GM18873 (cell line): ENCODE results near the gene LGR4.
"Not testable (repeated sequence)": the region's sequence is repeated elsewhere in the genome, so short reads cannot be mapped to it uniquely, and the experiment has no call there.

Experiments used
- ATAC-seq: cut with Tn5 transposase; IDR thresholded peaks from one replicate; pipeline ENCODE4 v1.9.1; 2021; ENCODE audit warnings: mild to moderate bottlenecking, moderate library complexity, moderate number of reproducible peaks; ENCODE audit not compliant: unreplicated experiment, low FRiP score

Gene LGR4

DNA sequence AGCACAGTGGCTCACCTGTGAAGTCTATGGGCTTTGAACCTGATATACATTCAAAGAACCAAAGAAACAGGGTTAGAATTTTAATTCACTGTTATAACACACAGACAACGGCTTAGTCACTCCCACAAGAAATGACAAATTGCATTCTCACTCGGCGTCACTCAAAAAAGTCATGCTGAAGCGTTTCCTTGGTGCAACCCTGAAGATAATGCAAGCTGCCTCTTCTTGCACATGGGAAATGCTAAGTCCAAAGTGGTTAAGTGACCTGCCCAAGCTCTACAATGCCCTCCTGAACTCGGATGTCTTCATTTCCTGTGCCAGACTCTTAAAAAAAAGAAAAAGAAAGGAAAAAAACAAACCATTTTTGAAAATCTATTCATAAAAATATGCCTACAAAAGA, 10.0 kb downstream of the LGR4 start:
- no peak for ATAC-seq

DNA sequence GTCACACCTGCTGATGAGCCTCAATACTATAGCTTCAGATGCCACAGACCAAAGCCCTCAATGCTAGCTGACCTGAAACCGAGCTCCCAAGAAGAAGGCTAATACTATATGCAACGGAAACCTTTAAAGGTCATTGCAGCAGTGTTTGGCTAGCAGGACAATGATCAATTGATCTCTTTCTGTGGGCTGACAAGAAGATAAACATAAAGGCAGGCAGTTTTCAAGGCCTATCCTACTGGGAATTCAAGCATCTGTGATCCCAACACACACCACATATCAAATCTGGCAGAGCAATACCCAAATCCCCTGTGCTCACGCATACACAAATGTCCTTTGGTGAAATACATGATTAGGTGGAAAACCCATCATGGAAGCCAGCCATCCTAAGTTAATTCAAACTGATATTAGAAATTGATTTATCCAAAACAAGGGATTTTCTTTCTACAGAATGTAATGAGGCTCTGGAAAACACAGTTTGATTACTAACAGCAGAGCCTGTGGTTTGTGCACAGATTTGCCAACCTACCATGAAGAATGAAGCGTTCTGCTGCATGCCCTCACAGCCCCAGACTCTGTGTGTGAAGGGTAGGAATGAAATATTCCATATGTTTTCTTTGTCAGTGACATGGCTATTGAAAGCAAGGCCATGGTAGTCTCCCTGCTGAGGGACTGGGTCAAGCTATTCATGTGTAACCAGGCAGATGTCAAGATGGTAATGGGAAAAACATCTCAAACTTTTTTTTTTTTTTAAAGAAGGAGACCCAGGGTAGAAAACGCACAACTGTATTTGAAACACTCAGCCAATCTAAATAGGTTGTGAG, 12.2 kb downstream of the LGR4 start:
- no peak for ATAC-seq

DNA sequence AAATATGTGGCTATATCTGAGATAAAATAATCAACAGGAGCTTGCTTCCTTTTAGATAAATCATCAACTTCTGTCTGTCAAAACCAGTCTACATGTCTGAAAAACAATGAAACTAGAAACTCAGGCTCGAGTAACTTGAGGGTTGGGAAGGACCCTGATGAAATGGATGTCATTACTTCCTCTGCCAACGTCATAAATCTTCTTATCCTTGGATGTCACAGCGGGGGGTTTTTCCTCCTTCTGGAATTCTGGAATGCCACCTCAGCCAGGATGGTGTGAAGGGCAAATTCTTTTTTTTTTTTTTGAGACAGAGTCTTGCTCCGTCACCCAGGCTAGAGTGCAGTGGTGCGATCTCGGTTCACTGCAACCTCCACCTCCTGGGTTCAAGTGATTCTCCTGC, 13.4 kb downstream of the LGR4 start:
- ATAC-seq, result no peak

DNA sequence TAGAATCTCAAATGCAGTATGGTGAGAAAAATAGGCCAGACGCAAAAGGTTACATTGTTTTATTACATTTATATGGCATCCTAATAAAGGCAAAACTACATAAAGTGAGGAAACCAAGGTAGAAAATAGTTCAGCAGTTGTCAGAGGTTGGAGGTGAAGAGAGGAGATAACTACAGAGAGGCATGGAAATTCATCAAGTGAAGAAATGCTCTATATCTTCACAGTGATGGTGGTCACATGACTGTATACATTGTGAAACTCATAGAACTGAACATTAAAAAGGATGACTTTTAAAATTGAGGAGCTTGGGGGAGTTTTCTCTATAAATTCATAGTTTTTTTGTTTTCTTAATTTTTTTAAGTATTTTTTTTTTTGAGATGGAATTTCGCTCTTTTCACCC, 14.4 kb downstream of the LGR4 start:
- no peak for ATAC-seq

DNA sequence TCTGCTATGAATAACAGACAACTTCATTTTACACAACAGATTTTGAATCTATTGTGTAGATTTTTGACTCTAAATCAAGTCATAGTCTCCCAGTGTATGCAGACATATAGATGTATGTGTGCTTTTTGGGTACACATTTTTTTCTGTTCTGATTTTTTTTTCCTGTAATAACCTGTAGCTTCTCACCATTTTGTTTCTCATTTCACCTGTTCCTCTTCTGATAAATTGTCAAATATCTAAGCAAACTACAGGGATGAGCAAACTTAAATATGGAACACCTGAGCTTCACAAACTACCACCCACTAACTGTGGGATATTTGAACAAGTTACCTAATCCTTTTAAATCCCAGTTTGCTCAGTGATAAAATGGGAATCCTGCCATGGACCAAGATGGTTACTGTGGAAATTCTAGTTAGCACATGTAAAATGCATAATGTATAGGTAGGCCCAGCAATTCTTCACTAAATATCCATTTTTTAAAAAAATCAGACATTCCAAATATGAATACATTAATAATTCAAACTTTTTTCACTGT, 15.7 kb downstream of the LGR4 start:
- no peak for ATAC-seq

DNA sequence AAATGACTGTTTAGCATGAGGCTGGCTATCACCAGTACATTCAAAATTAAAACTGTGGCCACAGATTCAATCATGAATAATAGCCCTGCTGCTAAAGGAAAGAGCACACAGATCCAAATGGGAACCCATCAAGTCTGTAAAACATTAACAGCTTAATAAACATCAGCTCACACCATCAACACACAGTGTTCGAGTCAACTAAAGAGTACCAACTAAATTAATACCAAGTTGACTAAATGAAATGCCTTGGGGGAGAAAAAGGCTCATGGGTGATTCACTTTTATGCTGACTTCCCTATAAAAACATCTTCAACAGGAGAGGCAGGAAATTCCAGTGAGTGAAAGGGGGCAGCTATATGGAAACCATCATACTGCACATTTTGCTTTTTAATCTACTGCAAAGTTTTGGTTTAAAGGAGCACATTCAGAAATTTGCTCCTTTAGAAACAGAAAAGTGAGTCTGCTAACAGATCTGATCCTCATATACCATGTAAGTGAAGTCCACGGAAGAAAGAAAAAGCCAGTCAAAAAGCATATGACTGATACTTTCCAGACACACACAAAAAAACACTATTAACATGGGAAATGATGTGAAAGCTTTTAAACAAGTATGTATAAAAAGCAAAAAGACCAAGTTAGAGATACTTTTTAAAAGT, 16.3 kb downstream of the LGR4 start:
- ATAC-seq, result no peak

DNA sequence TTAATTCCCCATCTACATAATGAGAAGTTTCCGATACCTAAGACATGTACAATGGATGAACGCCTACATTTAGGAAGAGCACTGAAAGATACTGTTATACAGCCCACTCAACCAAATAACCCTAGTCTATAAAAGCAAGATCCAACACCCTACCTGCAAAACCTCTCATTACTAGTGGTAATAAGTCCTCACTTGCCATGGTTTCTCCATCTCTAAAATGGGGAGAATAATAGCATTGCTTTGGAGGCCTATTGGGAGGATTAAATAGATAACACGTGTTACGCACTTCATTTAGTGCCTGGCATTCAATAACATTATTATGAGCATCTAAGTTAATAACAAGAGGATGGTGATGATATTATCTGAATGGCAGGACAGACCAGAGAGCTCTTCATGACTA, 16.9 kb downstream of the LGR4 start:
- ATAC-seq, result no peak

DNA sequence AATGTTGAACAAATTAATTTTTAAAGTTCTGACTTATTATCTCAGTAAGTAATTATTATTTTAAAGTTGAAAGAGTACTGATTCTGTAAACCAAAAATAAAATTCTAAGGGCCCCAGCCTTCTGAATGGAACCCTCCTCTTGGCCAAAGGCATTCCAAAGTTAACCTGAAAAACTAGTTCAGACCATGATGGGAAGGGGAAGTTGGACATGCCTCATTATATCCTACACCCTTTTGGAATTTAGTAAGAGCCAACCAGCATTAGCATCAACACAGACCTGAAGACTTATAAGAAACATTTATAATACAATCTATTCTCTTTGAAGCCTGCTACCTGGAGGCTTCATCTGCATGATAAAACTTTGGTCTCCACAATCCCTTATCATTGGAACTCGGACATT, 18.9 kb downstream of the LGR4 start:
- no peak for ATAC-seq

DNA sequence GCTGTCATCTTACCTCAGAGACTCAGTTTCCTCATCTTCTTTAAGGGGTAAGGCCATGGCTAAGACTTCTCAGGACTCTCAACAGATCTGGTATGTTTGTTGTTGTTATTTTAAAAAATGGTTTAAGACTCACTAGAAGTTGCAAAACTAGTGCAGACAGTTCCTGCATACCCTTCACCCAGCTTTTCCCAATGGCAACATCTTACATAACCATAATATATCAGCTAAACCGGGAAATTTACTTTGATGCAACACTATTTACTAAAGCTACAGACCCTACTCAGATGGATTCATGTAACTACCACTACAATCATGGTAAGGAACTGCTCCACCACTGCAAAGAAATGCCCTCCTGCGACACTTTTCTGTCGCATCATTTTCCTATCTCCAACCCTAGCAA, 20.4 kb downstream of the LGR4 start:
- ATAC-seq, result no peak

DNA sequence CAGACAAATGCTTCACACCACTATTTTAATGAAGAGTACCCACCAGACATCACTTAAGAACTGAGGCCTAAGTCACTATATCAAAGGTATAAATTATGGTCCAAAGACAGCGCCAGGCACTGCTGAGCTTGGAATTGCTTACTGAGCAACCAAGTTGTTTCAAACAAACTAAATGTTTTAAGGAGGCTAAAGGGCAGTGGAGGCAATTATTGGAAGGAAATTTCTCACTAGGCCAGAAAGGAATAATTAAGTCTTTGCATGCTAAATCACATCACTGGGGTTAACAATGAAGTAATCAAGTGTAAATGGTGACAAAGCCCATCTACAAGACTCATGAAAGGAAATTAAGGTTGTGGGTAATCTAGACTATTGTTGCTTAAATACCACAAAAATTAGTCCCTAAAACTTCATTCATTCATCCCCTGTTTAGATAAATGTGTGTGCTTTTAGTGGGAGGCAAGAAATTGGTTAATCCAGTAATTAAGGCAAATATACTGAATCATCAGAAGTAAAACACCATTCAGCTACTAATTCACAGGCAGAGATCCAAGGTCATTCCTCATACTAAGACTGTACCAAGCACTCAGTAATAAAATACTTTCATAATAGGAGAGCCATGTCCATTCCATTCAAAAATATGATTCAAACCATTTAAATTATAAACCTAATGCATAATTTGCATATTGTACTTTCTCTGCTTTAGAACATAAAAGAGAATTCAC, 21.2 kb downstream of the LGR4 start:
- ATAC-seq, result no peak

DNA sequence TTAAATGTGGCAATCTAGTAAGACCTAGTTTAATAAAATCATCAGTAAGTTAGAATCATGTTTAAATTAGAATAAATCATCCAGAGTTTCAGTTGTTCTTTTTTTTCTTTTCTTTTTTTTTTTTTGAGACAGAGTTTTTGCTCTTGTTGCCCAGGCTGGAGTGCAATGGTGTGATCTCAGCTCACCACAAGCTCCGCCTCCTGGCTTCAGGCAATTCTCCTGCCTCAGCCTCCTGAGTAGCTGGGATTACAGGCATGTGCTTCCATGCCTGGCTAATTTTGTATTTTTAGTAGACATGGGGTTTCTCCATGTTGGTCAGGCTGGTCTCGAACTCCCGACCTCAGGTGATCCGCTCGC, 24.4 kb downstream of the LGR4 start:
- not testable (repeated sequence) for ATAC-seq

DNA sequence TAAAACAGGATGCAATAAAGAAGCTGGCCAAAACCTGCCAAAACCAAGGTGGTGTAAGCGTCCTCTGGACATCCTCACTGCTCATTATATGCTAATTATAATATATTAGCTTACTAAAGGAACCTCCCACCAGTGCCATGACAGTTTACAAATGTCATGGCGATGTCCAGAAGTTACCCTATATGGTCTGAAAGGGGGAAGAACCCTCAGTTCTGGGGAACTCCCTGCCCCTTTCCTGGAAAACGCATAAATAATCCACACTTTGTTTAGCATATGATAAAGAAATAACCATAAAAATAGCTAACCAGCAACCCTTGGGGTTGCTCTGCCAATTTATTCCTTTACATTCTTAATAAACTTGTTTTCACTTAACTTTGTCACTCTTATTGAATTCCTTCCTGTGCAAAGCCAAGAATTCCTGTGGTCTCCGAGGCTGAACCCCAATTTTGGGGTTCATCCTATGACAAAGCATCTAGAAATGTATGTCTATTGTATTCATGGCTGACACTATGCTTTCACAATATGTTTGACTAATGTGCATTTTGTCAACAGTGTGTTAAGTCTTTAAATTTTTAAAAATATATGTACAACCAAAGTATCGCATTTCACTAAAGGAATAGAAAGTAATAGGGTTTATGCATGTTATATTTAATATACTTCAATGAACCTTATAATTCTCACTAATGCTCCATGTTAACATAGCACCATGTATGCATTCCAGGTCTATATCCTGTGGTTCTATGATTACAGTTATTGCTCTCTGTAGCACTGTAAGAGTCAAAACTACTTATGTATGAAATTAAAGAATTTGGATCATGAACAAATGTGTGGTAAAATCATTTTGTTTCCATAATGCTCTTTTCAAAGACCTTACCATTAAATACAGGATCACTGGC, 25.1 kb downstream of the LGR4 start:
- no peak for ATAC-seq

DNA sequence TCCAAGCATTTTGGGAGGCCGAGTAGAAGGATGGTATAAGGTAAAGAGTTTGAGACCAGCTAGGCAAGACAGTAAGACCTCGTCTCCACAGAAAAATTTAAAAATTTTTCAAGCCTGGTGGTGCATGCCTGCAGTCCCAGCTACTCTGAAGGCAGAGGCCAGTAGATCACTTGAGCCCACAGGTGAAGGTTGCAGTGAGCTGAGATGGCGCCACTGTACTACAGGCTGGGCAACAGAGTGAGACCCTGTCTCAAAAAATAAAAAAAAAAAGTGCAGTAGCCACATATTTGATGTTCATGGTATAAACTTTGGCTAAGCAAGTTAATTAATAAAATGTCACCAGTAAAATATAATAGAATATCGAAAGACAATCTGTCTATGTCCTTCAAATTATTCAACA, 27.0 kb downstream of the LGR4 start:
- no peak for ATAC-seq

DNA sequence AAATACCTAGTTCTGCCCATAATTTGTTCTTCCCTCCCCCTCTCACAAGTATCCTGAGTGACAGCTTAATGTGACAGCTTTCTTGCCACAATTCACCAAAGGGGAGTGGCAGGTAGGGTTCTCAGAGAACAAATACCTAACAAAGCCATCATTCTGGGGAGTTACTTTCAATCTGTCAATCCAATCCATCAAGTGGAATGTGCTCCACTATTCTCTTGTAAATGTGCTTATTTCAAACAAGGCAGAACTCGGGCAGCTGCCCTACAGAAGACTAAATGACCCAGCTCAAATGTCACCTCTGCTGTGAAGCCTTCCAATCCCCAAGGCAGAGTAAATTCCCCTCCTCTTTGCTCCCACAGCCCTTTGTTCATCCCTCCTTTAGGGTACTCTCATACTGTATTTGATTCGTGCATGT, 27.8 kb downstream of the LGR4 start:
- ATAC-seq, result no peak

DNA sequence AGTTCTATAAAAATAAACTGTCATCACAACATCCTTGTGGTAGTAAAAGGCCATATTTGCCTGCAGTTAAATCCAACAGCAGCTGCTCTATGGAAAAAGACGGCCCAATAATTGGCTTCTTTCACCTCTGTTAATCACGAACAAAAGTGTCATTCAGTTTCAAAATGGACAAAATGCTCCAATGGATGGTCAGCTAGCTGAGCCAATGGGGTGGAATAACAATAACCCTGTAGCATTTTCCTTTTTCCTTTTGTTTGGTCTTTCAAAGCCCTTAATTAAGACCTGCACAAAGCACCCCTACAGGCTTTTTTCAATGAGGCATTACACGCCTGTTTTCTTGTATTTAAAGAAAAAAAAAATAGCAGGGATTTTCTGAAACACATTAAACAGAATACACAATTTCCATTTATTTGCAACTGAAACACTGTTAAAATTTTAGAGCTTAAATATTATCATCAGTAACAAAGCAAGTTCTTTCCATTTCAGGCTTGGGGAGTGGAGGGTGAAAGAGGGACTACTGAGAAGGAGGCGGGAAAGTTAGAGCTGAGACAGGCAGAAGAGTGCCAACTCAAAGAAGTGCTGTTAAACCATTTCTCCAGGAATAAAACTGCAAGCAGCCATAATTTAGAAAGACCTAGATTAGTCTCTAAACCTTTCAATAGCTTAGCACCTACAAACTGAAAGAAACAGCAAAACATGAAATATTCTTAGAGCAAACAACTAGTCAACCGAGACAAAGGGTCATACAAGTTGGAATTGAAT, 28.7 kb downstream of the LGR4 start:
- ATAC-seq, result no peak

DNA sequence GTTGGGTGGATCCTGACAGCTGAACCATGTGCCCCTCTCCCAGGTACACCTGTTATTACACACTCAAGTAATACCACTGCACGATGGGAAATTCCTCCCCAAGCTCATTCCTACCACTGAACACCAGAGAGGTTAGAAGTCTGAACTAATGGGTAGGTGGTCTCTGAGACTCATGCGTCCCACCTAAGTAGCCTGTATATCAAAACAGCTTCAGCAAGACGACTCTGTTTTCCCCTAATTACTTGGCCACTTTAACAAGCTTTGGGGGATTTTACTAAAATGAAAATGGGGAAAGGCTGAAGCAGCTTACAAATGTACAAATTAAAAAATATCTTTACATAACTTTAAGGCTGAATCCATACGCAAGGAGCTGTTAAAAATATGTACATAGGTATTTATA, 29.4 kb downstream of the LGR4 start:
- ATAC-seq, result no peak

DNA sequence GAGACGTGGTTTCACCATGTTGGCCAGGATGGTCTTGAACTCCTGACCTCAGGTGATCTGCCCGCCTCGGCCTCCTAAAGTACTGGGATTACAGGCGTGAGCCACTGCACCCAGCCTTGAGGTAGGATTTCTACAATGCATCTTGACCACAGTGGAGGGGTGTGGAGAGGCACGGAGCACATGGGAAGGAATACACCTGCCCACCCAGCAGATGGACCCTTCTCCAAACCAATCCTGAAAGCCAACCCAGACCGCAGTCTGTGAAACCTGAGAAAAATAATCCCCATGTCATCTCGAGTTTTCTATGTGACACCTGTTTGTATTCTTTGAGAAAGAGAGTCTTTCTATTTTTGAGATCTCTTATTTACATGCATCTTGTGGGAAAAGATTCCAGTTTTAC, 32.5 kb downstream of the LGR4 start:
- ATAC-seq, result no peak

DNA sequence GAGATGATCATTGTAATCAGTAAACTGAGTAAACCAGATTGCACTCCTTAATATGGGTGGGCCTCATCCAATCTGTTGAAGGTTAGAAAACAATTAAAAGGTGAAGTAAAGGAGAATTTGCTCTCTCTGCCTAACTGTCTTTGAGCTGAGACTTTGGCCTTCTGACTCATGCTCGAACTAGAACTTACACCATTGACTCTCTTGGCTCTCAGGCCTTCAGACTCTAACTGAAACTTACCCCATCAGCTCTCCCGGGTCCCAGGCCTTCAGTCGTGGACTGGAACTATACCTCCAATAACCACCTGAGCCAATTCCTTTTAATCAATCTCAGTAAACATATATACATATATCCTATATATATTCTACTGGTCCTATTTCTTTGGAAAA, 34.0 kb downstream of the LGR4 start:
- no peak for ATAC-seq

DNA sequence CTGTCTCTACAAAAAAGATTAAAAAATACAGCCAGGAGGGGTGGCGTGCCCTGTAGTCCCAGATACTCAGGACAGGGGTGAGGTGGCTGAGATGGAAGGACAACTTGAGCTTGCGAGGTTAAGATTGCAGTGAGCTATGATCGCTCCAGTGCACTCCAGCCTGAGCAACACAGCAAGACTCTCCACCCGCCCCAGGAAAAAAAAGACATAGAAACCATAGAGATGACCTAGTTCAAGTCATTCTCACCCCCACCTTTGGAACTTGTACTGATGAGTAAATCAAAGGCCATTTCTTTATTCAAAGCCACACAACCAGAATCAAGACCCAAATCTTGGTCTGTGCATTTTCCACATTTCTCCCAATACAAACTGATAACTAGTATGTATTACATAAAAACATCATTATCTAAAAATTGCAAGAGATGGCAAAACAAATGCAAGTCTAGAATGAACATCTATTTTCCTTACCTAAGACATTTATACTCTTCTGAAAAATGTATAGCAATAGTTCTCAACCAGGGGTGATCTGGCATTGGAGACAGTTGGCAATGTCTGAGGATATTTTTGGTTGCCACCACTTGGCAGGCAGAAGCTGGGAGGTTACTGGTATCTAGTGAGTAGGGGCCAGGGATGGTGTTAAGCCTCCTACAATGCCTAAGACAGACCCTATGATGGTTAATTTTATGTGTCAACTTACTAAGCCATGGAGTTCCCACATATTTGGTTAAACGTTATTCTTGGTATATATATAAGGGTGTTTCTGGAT, 34.6 kb downstream of the LGR4 start:
- no peak for ATAC-seq
